ENCODE results near the gene FOXR1.
"Not testable (repeated sequence)": the region's sequence is repeated elsewhere in the genome, so short reads cannot be mapped to it uniquely, and the experiment has no call there.

Gene FOXR1

GRCh38 chr11:118948000-118948399 is 23.6 kb upstream of the FOXR1 start:
- no peak for DNase-seq

DNA sequence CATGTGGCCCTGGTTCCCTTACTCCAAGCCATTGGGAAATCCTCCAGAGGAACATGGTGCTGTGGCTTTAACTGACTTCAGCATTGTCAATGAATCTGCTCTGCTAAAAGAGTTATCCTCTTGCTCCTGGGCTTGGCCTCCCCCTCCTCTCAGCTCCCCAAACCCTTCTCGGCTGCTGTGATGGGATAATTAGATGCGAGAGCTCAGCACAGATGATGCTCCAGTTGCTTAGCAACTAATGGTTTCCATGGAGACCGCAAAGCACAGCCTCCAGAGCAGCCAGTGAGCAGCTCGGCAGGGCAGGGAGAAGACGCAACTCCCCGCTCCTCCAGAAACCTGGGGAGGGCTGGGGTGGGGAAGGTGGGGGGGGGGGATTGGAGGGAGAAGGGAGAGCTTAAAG is 18.3 kb upstream of the FOXR1 start:
- no peak for DNase-seq

GRCh38 chr11:118953976-118954375 is 17.6 kb upstream of the FOXR1 start:
- DNase-seq = not testable (repeated sequence)

DNA sequence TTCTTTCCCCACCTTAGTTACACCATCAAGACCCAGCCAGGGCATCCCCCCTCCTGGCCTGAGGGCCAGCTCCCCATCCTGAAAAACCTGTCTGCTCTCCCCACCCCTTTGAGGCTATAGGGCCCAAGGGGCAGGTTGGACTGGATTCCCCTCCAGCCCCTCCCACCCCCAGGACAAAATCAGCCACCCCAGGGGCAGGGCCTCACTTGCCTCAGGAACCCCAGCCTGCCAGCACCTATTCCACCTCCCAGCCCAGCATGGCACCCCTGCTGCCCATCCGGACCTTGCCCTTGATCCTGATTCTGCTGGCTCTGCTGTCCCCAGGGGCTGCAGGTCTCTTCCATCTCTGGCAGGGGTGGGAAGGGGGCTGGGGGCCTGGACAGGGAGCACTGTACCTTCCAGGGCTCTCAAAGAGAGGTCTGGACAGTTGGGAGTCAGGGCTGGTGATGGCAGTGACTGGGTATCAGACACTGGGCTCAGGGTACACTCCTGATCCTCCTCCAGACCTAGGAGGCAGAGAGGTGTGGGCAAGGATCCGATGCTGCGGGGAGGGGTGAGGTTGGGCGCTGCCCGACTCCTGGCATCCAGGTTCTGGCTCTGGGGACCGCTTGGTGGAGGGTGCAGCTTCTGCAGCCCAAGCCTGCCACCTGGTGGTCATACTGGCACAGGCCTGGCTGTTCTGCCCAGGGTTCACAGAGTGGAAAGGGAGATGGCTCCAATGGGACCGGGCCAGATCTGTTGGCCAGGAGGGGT is 15.3 kb upstream of the FOXR1 start, which contains the start of gene UPK2:
UPK2 (plus strand) TSS at position 205 of the 753 bp plus-strand sequence; CDS start at position 258, 53 bp downstream.
- peak; percentile 89 for DNase-seq

GRCh38 chr11:118956847-118957469 is 14.6 kb upstream of the FOXR1 start:
- no peak for DNase-seq

DNA sequence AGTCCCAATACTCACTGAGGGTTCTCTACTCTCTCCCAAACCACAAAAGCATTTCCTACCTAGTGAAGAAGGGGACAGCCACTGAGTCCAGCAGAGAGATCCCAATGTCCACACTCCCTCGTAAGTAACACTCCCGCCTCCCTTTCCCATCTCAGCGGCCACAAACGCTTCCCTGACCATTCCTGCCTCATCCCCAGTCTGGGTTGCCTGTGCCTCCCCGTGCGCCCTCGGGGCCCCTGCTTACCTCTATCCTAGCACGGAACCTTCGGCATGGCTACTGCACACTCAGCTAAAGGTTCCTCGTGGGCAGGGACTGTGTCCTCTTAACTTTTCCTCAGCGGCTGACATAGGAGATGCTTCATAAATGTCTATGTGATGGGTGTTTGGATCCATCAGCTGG is 14.0 kb upstream of the FOXR1 start:
- no peak for DNase-seq

- DNase-seq = no peak
These were observed 13.6 kb upstream of the FOXR1 start for GRCh38 chr11:118957968-118958367.

DNA sequence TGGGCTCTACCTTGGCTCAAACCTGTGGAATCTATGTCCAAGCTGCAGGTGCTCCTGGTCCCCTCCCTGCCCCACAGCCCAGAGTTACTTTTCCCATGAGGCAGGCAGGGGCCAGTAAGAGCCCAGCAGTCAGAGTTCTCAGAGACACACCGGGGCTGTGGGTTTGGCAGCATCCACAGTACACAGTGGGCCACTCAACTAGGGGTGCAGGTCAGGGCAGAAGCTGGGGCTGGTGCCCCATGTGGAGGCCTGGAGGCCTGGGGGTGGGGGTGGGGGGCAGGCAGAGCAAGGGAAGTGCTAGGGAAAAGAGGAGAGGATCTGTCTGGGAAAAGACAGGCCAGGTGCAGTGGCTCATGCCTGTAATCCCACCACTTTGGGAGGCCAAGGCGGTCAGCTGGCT is 13.0 kb upstream of the FOXR1 start:
- no peak for DNase-seq

DNA sequence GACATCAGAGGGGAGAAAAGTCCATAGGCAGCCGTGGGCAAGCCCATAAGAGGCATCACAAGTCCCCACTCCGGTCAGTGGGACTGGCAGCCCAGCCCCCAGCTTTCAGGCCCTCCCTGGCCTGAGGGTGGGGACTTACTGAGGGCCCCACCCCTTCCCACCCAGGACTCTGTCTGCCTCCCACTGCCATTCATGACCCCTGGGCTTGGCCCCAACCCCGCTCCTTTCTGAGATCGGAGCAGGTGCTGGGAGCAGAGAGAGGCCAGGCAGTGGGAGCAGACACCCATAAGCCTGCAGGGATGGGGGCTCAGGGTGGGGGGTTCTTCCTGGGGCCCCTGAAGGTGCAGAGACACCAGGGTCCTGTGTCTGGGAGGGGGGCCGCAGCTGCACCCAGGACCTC is 10.4 kb upstream of the FOXR1 start:
- DNase-seq = no peak

GRCh38 chr11:118961591-118961990 is 10.0 kb upstream of the FOXR1 start:
- no peak for DNase-seq

GRCh38 chr11:118969508-118969907 is 2.1 kb upstream of the FOXR1 start:
- DNase-seq = not testable (repeated sequence)

GRCh38 chr11:118973985-118974384 is 2.4 kb downstream of the FOXR1 start:
- DNase-seq = no peak

DNA sequence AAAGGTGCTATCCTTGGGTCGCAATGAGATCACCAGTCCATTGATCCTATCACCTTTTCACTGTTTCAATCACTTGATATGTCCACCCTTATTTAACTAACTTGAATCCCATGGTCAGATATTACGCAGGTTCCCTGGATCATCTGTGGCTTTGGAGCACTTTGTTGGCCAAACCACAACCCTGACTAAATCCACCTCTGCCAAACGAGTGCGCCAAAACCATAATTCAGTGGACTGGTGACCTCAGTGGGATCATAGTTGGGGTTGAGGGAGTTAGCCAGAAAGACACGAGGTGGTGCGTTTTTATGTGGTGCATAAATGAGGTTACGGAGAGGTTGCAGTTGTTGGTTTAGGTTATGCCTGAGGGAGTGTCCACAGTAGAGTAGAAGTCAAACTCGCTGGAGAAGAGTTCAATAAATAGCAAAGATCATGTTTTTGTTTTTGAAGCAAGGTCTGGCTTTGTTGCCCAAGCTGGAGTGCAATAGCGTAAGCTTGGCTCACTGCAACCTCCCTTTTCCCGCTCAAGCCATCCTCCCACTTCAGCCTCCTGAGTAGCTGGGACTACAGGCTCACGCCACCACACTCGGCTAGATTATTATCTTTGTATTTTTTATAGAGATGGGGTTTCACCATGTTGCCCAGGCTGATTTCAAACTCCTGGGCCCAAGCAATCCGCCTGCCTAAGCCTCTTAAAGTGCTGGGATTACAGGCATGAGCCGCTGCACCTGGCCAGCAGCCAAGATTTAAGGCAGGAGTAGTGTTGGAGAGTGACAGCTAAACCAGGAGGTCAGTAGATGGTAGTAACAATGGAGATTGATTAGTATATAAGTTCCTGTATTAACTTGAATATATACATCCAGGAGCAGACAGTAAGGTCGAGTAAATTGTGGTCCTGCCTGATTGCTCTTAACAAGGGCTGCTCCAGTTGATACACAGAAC is 4.5 kb downstream of the FOXR1 start:
- DNase-seq = no peak

- DNase-seq = no peak
These were observed 7.9 kb downstream of the FOXR1 start for GRCh38 chr11:118979434-118979833.

GRCh38 chr11:118980191-118980881 is 8.8 kb downstream of the FOXR1 start:
- no peak for DNase-seq

DNA sequence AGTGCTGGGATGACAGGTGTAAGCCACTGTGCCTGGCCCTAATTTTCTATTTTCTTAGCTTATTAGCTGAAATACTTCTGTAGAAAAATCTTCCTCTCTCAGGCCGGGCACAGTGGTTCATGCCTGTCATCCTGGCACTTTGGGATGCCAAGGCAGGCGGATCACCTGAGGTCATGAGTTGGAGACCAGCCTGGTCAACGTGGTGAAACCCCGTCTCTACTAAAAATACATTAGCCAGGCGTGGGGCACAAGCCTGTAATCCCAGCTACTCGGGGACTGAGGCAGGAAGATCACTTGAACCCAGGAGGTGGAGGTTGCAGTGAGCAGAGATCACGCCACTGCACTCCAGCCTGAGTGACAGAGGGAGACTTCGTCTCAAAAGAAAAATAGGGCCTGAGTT is 12.8 kb downstream of the FOXR1 start:
- not testable (repeated sequence) for DNase-seq

GRCh38 chr11:118984825-118985224 is 13.3 kb downstream of the FOXR1 start:
- DNase-seq = no peak

- no peak for DNase-seq
These were observed 16.7 kb downstream of the FOXR1 start for GRCh38 chr11:118988280-118988679.

DNA sequence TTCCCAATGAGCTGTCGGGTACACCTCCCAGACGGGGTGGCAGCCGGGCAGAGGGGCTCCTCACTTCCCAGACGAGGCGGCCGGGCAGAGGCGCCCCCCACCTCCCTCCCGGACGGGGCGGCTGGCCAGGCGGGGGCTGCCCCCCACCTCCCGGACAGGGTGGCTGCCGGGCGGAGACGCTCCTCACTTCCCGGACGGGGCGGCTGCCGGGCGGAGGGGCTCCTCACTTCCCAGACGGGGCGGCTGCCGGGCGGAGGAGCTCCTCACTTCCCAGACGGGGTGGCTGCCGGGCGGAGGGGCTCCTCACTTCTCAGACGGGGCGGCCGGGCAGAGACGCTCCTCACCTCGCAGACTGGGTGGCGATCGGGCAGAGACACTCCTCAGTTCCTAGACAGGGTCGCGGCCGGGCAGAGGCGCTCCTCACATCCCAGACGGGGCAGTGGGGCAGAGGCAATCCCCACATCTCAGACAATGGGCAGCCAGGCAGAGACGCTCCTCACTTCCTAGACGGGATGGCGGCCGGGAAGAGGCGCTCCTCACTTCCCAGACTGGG is 20.0 kb downstream of the FOXR1 start:
- DNase-seq = not testable (repeated sequence)

GRCh38 chr11:118996926-118997626 is 25.5 kb downstream of the FOXR1 start:
- DNase-seq = peak; percentile 41

GRCh38 chr11:118997627-118998387 is 26.2 kb downstream of the FOXR1 start, which contains the start of gene CENATAC:
TSS of gene CENATAC (plus strand) at chr11:118998138. CDS start at chr11:118998198, 60 bp downstream.
- peak; percentile 97 for DNase-seq
